ENCODE results near the gene SPAG16.

DNA sequence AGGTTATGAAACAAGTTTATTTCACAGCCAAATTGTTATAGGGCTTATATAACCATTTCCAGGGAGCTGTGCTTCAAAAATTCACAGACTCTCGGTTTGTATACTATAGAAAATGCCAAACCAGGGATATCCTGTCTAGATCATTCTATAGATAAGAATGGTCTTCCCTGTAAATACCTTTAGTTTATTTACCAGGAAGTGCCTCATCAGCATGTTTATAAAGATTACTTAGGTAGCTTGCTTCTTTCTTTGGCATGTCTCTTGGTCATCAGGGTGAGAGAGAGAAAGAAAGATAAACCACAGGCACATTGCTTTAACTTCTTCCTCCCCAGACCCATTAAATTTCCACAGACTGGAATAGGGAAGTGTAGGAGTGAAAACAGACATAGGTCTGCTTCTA is 439.4 kb downstream of the SPAG16 start:
- TF ChIP-seq RAD21 (IDR thresholded peaks at IDR 0.05; ENCODE audit: low read depth), result no peak
- TF ChIP-seq, protein P1, sequence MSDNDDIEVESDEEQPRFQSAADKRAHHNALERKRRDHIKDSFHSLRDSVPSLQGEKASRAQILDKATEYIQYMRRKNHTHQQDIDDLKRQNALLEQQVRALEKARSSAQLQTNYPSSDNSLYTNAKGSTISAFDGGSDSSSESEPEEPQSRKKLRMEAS (IDR thresholded peaks at IDR 0.05), result no peak
- no peak for TF ChIP-seq EP300 (IDR thresholded peaks at IDR 0.05; ENCODE audit: borderline replicate concordance)
- TF ChIP-seq EGR1 (IDR thresholded peaks at IDR 0.05), result no peak
- no peak for TF ChIP-seq YY1 (IDR thresholded peaks at IDR 0.05; ENCODE audit: low read depth)
- no peak for TF ChIP-seq ZBTB7A (IDR thresholded peaks at IDR 0.05; ENCODE audit: low read depth)
- TF ChIP-seq NFIC (IDR thresholded peaks at IDR 0.05), result no peak
- no peak for TF ChIP-seq FOXM1 (IDR thresholded peaks at IDR 0.05; ENCODE audit: borderline replicate concordance, low read depth)
- TF ChIP-seq CEBPB (IDR thresholded peaks at IDR 0.05), result no peak
- TF ChIP-seq, protein P2, sequence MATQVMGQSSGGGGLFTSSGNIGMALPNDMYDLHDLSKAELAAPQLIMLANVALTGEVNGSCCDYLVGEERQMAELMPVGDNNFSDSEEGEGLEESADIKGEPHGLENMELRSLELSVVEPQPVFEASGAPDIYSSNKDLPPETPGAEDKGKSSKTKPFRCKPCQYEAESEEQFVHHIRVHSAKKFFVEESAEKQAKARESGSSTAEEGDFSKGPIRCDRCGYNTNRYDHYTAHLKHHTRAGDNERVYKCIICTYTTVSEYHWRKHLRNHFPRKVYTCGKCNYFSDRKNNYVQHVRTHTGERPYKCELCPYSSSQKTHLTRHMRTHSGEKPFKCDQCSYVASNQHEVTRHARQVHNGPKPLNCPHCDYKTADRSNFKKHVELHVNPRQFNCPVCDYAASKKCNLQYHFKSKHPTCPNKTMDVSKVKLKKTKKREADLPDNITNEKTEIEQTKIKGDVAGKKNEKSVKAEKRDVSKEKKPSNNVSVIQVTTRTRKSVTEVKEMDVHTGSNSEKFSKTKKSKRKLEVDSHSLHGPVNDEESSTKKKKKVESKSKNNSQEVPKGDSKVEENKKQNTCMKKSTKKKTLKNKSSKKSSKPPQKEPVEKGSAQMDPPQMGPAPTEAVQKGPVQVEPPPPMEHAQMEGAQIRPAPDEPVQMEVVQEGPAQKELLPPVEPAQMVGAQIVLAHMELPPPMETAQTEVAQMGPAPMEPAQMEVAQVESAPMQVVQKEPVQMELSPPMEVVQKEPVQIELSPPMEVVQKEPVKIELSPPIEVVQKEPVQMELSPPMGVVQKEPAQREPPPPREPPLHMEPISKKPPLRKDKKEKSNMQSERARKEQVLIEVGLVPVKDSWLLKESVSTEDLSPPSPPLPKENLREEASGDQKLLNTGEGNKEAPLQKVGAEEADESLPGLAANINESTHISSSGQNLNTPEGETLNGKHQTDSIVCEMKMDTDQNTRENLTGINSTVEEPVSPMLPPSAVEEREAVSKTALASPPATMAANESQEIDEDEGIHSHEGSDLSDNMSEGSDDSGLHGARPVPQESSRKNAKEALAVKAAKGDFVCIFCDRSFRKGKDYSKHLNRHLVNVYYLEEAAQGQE (IDR thresholded peaks at IDR 0.05; ENCODE audit: low read depth), result no peak

Measured in Ishikawa (cell line).